Endothelial cell (in vitro differentiated cells): Measurements from ENCODE around the gene QSOX1. TPM values are rescaled to one million over a fixed set of nuclear protein-coding genes. Genes with fewer than 3 reads are reported as not detected.

Experiments
- DNase-seq: peaks from one replicate; pipeline ENCODE4 v3.0.0; 2021; ENCODE audit warnings: low spot score
- H3K27ac Mint-ChIP-seq: one replicate; pipeline ENCODE4 v1.8.0; 2021; ENCODE audit warnings: mixed read lengths, inconsistent platforms; ENCODE audit not compliant: unreplicated experiment
- H3K27me3 Mint-ChIP-seq: one replicate; pipeline ENCODE4 v1.8.0; 2021; ENCODE audit warnings: mild to moderate bottlenecking, moderate library complexity, mixed read lengths, inconsistent platforms; ENCODE audit not compliant: unreplicated experiment
- H3K36me3 Mint-ChIP-seq: one replicate; pipeline ENCODE4 v1.8.0; 2021; ENCODE audit warnings: mild to moderate bottlenecking, low read depth, mixed read lengths, inconsistent platforms; ENCODE audit not compliant: unreplicated experiment
- H3K4me1 Mint-ChIP-seq: one replicate; pipeline ENCODE4 v1.8.0; 2021; ENCODE audit warnings: mild to moderate bottlenecking, mixed read lengths, inconsistent platforms; ENCODE audit not compliant: unreplicated experiment
- H3K4me3 Mint-ChIP-seq: one replicate; pipeline ENCODE4 v1.8.0; 2021; ENCODE audit warnings: mild to moderate bottlenecking, mixed read lengths, inconsistent platforms; ENCODE audit not compliant: unreplicated experiment
- H3K9me3 Mint-ChIP-seq: one replicate; pipeline ENCODE4 v1.8.0; 2021; ENCODE audit warnings: mixed read lengths, inconsistent platforms; ENCODE audit not compliant: unreplicated experiment
- total RNA-seq: library from RNA; stranded (reverse); fragmentation: NEBNext Ultra II Directional; extraction: Animal tissue kit (Norgen Biotek cat#: 25700); gene quantifications from one replicate; pipeline ENCODE4 v1.2.1, GENCODE V29; 2021; ENCODE audit not compliant: unreplicated experiment
- TF ChIP-seq, protein P1 (sequence below): fragments of 200-600 bp; sonication (generic); IDR thresholded peaks from one replicate; pipeline ENCODE4 v1.5.0; 2021; ENCODE audit warnings: antibody characterized with exemption; ENCODE audit not compliant: unreplicated experiment

The QSOX1 gene
- total RNA-seq, 1 donor from 2014 or later: 199 TPM

DNA sequence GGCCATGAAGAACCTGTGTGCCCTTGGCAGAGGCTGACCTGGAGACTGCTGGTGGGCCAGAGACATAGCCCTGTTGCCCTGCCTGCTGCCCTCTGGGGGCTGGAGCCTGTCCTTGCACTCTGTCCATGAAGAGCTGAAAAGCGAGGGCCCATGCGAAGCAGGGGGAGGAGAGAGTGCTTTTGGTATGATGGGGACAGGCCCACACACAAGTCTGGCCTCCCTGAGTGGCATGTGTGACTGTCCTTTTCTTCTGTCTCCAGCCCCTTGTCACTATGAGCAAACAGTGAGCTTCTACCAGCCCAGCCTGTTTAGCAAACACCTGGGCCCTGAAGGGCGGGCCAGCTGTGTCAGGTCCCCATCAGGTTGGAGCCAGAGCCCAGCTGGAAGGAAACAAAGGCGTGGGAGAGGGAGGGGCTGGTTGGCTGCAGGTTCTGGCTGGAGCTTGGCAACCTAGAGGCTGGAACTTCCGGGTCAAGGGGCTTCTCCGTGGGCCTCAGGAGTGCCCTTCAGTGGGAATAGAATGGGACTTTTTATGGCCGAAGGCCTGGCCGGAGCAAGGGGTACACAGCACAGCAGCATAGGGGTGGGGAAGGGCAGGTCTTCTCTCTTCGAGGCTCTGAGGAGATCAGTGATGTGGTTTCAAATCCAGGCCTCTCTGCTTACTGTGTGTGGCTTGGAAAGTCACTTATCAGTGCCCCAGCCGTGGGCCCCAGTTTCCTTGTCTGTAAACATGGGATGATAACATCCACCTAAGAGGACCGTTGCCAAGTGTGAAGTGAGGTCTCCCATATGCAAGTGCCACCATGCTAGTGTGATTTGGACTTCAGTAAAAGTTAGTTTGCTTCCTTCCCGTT is 14.3 kb downstream of the QSOX1 start:
- Mint-ChIP-seq H3K4me1 (peaks cover 27% of the 10 kb centered on the region), H3K27me3 (peaks cover 14% of the 10 kb centered on the region), H3K4me3 (peak overlapping the region; percentile 69), H3K9me3 (no peaks in the 10 kb centered on the region), H3K27ac (no peak overlapping the region), H3K36me3 (peaks cover 32% of the 10 kb centered on the region)
- peak; percentile 67 for DNase-seq
- TF ChIP-seq, protein P1, sequence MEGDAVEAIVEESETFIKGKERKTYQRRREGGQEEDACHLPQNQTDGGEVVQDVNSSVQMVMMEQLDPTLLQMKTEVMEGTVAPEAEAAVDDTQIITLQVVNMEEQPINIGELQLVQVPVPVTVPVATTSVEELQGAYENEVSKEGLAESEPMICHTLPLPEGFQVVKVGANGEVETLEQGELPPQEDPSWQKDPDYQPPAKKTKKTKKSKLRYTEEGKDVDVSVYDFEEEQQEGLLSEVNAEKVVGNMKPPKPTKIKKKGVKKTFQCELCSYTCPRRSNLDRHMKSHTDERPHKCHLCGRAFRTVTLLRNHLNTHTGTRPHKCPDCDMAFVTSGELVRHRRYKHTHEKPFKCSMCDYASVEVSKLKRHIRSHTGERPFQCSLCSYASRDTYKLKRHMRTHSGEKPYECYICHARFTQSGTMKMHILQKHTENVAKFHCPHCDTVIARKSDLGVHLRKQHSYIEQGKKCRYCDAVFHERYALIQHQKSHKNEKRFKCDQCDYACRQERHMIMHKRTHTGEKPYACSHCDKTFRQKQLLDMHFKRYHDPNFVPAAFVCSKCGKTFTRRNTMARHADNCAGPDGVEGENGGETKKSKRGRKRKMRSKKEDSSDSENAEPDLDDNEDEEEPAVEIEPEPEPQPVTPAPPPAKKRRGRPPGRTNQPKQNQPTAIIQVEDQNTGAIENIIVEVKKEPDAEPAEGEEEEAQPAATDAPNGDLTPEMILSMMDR: peak; percentile 62

DNA sequence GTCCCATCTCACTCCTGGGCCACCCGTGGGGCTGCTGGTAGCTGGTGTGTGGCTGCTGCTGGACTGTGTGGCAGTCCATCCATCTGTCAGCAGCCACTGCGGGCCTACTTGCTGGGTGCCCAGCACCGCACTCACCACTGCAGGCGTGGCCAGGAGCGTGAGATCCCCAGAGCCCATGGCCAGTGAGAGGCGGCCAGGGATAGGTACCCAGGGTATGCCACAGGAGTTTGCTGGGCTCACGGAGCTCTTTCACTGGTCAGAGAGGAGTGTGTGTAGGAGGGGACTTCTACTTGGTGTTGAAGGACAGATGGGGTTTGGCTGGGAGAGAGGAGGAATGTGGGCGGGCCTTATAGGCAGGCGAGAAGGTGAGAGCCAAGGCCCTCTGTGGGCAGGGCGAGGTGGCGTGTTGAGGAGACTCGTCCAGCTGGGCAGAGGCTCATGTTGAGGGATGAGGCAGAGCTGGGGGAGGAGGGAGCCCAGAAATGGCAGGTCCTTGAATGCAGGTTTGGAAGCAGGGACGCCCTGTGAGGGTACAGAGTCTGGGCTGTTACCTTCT is 15.0 kb downstream of the QSOX1 start:
- Mint-ChIP-seq H3K27ac (peak overlapping the region; percentile 58), H3K27me3 (peaks cover 14% of the 10 kb centered on the region), H3K9me3 (no peaks in the 10 kb centered on the region), H3K4me1 (peaks cover 24% of the 10 kb centered on the region), H3K36me3 (peaks cover 32% of the 10 kb centered on the region), H3K4me3 (no peak overlapping the region)
- DNase-seq: no peak
- TF ChIP-seq, protein P1: no peak

DNA sequence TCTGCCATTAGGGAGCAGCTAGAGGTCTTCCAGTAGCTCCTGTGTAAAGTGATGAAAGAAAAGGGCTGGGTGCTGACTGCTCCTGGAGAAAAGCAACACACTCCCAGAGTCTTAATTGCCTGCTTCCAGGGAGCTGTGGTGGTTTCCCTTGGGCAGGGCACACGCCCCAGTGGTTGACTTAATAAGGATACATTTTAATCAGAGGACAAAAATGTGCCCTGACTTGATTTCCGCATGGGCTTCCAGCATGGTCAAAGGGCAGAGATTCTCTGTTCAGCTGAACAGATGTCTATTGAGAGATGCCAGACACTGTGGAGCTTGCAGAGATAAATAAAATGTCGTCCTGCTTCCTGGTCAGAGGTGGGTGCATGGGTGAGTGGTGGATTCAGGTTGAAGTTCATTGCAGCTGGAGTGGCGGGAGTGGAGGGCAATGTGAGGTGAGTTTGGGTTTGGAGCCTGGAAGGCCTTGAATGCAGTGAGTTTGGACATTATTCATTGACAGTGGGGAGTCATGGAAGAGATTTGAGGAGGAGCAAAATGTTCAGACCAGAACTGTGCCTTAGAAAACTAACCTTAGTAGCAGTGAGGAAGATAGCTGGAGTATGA is 16.0 kb downstream of the QSOX1 start:
- no peak overlapping the region for H3K4me3 Mint-ChIP-seq
- H3K4me1 Mint-ChIP-seq: peaks cover 19% of the 10 kb centered on the region
- H3K27ac Mint-ChIP-seq: no peak overlapping the region
- TF ChIP-seq, protein P1: no peak
- no peaks in the 10 kb centered on the region for H3K9me3 Mint-ChIP-seq
- peaks cover 28% of the 10 kb centered on the region for H3K36me3 Mint-ChIP-seq
- no peak for DNase-seq
- H3K27me3 Mint-ChIP-seq: peaks cover 9% of the 10 kb centered on the region

DNA sequence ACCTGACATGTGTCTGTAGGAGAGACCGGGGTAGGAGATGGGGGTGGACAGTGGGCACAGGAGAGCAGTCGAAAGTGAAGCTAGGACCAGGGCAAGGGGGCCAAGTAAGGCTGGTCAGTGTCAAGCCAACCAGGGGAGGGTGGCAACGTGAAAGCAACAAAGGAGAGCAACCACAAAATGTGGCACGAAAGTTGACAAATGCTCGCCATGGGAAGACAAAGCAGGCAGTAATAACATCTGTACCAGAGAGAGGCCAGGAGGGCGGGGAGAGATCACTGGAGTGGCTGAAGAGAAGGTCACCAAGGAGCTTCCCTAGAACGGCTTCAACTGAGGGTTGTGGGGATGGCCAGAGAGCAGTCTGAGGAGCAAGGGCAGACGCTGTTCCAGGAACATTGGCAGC is 17.0 kb downstream of the QSOX1 start:
- Mint-ChIP-seq H3K27ac (no peak overlapping the region), H3K4me1 (peaks cover 19% of the 10 kb centered on the region), H3K4me3 (peak overlapping the region; percentile 12), H3K36me3 (peaks cover 26% of the 10 kb centered on the region), H3K27me3 (peaks cover 8% of the 10 kb centered on the region), H3K9me3 (no peaks in the 10 kb centered on the region)
- TF ChIP-seq, protein P1: no peak
- DNase-seq: no peak
